GM21515 (cell line): ENCODE data around the gene RENBP.

ENCODE experiments used
- ATAC-seq: cut with Tn5 transposase; IDR thresholded peaks from one replicate; pipeline ENCODE4 v1.9.1; 2021; ENCODE audit not compliant: unreplicated experiment

Gene RENBP

DNA sequence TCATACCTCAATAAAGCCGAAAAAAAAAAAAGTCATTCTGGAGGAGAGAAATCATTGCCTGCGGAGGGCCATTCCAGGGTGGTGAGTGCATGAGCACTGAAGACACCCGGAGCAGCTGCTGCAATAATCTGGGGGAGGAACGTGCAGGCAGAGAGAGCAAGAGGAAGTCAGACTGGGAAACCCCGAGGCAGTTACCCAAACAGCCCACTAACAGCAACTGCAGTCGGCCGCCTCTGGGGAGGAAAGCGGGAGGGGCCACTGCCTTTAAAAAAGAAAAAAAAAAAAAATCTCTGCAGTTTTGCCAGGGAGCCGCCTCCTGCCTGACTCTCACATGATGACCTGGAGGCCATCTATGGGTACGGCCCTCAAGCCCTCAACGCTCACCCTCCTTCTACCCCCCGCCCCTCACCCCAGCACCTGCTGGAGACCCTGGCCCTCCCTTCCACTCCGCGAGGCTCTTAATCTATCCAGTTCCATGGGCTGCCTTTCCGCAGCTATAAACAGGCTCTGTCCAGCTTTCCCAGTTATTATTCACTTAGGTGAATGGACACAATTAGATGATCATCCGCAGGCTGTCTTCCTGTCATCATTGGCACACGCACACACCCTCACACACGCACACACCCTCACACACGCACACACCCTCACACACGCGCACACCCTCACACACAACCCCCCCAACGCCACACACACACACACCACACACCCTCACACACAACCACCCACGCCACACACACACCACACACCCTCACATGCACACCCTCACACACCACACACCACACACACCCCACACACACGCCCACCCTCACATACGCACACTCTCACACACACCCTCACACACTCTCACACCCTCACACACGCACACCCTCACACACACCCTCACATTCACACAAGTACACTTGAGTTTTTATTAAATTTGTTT lies 43.4 kb downstream of the RENBP start:
- peak; percentile 64 for ATAC-seq

GRCh38 chrX:153897899-153898298 lies 46.5 kb downstream of the RENBP start:
- no peak for ATAC-seq

GRCh38 chrX:153889123-153889522 lies 55.3 kb downstream of the RENBP start:
- no peak for ATAC-seq

DNA sequence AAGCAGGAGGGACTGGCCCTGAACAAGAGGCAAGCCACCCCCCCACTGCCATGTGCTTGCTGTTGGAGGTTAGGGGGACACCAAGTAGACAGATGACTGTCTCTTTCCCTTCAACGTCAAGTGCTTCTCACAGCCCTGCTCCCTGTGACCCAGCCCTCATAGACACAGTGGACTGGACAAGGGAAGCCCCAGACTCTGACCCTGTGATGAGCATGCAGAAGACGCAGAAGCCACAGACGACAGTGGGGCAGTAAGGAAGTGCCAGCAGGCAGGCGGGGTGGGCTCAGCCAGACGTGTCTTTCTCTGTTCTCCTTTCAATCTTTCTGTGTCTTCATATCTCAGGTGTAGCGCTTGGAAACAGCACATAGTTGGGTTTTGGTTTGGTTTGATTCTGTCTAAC lies 56.1 kb downstream of the RENBP start:
- ATAC-seq = no peak

DNA sequence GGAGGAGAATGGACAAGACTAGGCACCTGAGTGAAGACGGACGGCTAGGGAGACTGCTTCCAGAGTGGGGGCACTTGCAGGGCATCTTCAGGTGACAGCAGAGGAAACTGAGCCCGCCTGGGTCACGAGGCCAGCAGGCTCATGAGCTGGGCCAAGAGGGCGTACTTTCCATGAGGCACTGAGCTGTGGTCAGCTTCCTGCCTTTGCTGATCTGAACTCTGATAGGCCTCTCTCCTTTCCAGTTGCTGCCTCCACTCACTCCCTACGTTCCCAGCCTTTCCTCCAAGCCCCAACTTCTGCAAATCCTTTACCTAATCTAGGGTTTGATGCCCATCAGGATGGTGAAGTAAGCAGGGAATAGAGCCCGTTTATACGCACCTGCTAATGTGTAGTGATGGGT lies 57.1 kb downstream of the RENBP start:
- no peak for ATAC-seq

GRCh38 chrX:153886915-153887314 lies 57.5 kb downstream of the RENBP start:
- ATAC-seq = no peak

- ATAC-seq = no peak
These were observed 58.2 kb downstream of the RENBP start, which contains the start of gene L1CAM for GRCh38 chrX:153885968-153886903. Gene L1CAM (minus strand): TSS chrX:153886173. CDS start chrX:153875836, 10,337 bp downstream.
